ENCODE data around the gene PHC2.

DNA sequence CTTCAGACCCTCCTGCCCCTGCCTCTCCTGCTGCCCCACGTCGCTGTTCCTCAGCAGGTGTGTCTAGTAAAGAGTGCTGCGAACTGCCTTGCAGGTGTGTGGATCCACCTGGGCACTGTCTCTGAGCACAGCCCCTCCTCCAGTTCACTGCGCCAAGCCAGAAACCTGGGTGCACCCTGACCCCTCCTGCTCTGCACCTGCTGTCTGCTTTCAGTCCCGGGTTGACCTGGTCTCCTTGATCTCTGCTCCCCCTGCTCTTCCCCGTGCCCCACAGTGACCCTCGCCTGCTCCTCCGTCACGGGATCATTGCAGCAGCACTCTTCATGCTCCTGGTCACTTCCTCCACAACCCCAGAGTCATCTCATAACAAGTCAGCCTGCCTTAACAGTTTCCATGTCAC, 116.5 kb downstream of the PHC2 start:
- no peak for TF ChIP-seq EZH2 (IDR thresholded peaks at IDR 0.05)
- TF ChIP-seq, protein P1, sequence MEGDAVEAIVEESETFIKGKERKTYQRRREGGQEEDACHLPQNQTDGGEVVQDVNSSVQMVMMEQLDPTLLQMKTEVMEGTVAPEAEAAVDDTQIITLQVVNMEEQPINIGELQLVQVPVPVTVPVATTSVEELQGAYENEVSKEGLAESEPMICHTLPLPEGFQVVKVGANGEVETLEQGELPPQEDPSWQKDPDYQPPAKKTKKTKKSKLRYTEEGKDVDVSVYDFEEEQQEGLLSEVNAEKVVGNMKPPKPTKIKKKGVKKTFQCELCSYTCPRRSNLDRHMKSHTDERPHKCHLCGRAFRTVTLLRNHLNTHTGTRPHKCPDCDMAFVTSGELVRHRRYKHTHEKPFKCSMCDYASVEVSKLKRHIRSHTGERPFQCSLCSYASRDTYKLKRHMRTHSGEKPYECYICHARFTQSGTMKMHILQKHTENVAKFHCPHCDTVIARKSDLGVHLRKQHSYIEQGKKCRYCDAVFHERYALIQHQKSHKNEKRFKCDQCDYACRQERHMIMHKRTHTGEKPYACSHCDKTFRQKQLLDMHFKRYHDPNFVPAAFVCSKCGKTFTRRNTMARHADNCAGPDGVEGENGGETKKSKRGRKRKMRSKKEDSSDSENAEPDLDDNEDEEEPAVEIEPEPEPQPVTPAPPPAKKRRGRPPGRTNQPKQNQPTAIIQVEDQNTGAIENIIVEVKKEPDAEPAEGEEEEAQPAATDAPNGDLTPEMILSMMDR (IDR thresholded peaks at IDR 0.05) = no peak
- no peak for TF ChIP-seq EZH2phosphoT487 (IDR thresholded peaks at IDR 0.05)
